GM23338 (cell line): ENCODE results near the gene XIRP2.

Experiments
- CREB1 ChIP-seq: fragments of 250-450 bp; sonication (Bioruptor Pico); IDR thresholded peaks from 2 replicates; pipeline ENCODE4 v1.5.0; 2020; ENCODE audit warnings: low read depth, mild to moderate bottlenecking, moderate library complexity
- CTCF ChIP-seq, 2 experiments: fragments of 200-600 bp in 1 of 2; sonication (generic) in 1 of 2; conservative IDR thresholded peaks; 2 replicates each; pipeline versions ENCODE4 v1.5.1 to v1.6.1; 2016 to 2017; ENCODE audit warnings: antibody characterized with exemption in 2 of 2, low read depth in 2 of 2, mild to moderate bottlenecking in 2 of 2, moderate library complexity in 1 of 2
- EZH2 ChIP-seq: fragments of 200-600 bp; sonication (generic); IDR thresholded peaks from one replicate; pipeline ENCODE4 v1.8.0; 2017; ENCODE audit warnings: antibody characterized with exemption, mild to moderate bottlenecking, low read depth; ENCODE audit not compliant: unreplicated experiment
- EZH2phosphoT487 ChIP-seq: fragments of 200-600 bp; sonication (generic); IDR thresholded peaks from one replicate; pipeline ENCODE4 v1.8.1; 2018; ENCODE audit warnings: antibody characterized with exemption; ENCODE audit not compliant: unreplicated experiment
- REST ChIP-seq: IDR thresholded peaks from one replicate; pipeline ENCODE4 v1.6.1; 2018; ENCODE audit warnings: antibody characterized with exemption; ENCODE audit not compliant: unreplicated experiment
- STAT1 ChIP-seq: IDR thresholded peaks from one replicate; pipeline ENCODE4 v1.6.1; 2016; ENCODE audit warnings: antibody characterized with exemption; ENCODE audit not compliant: unreplicated experiment
- ZNF114 ChIP-seq: fragments of 250-450 bp; sonication (Bioruptor Pico); IDR thresholded peaks from 2 replicates; pipeline ENCODE4 v1.5.0; 2020; ENCODE audit warnings: mild to moderate bottlenecking, moderate library complexity
- ZNF331 ChIP-seq: fragments of 250-450 bp; sonication (Bioruptor Pico); IDR thresholded peaks from 2 replicates; pipeline ENCODE4 v1.5.0; 2020; ENCODE audit warnings: low read depth, mild to moderate bottlenecking, moderate library complexity

GRCh38 chr2:167297292-167297691 lies 409.0 kb downstream of the XIRP2 start:
- TF ChIP-seq CTCF (conservative IDR thresholded peaks at IDR 0.05; ENCODE audit: low read depth in 2 of 2) (no peak), ZNF114 (CRISPR knock-in tag) (no peak), ZNF331 (CRISPR knock-in tag) (no peak), EZH2phosphoT487 (no peak), REST (no peak), CREB1 (CRISPR knock-in tag) (no peak), STAT1 (no peak), EZH2 (no peak)
